ENCODE results near the gene OR4X1.
"Not testable (repeated sequence)": the region's sequence is repeated elsewhere in the genome, so short reads cannot be mapped to it uniquely, and the experiment has no call there.

OR4X1 gene, protein sequence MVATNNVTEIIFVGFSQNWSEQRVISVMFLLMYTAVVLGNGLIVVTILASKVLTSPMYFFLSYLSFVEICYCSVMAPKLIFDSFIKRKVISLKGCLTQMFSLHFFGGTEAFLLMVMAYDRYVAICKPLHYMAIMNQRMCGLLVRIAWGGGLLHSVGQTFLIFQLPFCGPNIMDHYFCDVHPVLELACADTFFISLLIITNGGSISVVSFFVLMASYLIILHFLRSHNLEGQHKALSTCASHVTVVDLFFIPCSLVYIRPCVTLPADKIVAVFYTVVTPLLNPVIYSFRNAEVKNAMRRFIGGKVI

DNA sequence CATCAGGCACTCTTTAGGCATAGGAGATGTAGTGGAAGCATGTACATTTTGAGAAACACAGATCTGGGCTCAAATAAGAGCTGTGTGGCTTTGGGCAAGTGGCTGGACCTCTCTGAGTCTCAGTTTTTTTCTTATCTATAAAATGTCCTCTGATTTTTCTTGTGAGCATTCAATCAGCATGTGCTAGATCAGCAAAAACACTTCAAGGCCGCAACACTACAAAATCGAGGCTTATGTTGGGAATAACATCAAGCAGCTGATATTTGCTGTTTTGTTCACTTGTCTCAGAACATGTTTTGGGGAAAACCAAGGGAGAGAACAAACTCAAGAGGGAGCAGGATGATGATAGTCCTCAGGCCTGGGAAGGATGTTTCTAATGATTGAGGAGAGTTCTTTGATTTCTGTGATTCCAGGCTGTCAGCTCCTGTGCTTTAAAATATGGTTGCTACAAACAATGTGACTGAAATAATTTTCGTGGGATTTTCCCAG is at the start of gene OR4X1:
Gene OR4X1, plus strand, starts transcription at position 439 of the 489 bp plus-strand sequence. Its CDS starts 0 bp downstream, at position 439.
- DNase-seq (ENCODE audit: low spot score): no peak

DNA sequence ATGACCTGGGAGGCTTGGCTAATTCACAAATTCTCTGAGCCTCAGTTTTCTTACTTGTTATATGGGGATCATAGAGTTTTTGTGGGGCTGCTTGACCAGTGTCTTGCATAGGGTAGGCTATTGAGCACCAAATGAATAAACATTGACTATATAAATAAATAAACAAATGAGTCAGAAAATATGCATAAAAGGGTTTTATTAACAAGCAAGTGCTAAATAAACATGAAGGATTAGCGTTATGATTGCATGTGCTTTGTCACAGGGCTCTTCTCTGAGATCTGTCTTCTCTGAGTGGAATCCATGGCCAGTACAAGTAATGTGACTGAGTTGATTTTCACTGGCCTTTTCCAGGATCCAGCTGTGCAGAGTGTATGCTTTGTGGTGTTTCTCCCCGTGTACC is 47.2 kb upstream of the OR4X1 start, which contains the start of gene OR4B1:
Gene OR4B1, plus strand, starts transcription at position 301 of the 400 bp plus-strand sequence. Its CDS starts 0 bp downstream, at position 301.
- no peak for DNase-seq (ENCODE audit: low spot score)

DNA sequence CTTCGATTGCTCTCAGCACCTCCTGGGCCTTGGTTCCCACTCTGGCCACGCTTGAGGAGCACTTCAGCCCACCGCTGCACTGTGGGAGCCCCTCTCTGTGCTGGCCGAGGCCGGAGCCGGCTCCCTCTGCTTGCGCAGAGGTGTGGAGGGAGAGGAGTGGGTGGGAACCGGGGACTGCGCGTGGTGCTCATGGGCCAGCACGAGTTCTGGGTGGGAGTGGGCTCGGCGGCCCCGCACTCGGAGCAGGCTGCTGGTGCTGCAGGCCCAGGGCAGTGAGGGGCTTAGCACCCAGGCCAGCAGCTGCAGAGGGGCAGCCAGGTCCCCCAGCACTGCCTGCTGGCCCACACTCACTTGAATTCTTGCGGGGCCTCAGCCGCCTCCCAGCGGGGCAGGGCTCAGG is 34.9 kb upstream of the OR4X1 start:
- DNase-seq (ENCODE audit: low spot score): no peak

DNA sequence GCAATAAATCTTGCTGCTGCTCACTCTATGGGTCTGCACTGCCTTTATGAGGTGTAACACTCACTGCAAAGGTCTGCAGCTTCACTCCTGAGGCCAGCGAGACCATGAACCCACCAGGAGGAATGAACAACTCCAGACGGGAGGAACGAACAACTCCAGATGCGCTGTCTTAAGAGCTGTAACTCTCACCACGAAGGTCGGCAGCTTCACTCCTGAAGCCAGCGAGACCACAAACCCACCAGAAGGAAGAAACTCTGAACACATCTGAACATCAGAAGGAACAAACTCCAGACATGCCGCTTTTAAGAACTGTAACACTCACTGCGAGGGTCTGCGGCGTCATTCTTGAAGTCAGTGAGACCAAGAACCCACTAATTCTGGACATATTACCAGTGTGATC is 33.6 kb upstream of the OR4X1 start:
- DNase-seq (ENCODE audit: low spot score): not testable (repeated sequence)

DNA sequence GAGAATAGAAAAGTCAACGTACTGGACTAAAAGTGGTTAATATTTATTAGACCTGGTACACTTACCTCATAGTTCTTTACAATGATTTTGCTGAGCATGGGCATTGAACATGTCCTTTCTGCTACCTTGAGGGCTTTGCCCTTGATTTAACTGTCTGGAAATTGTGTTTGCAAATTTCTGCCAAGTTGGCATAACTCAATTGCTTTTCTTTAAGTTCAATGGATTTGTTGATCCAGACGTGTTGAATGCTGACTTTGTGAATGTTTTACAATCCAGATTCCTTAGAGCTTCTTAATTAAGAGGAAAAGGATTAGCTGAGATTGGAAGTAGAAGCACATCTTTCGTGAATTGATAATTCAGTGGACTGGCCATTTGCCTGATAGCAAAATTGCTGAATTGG is 25.9 kb upstream of the OR4X1 start:
- no peak for DNase-seq (ENCODE audit: low spot score)

DNA sequence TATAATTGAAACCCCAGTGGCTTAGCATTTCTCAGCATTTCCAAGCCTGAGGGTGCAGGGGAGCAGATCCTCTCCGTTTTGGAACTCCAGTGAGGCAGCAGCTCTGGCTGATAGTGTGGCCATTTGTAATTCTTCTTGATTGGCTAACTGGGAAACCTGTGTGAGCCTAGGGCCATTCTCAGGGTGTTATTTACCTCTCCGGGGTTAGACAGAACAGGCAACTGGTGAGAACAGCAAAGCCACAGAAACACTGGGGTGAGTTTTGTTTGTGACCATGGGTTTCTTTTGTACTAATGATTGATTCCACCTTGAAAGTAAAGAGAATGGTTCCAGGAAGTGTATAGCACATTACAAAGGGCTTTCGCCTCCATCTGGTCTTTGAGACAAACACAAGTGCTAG is 21.2 kb upstream of the OR4X1 start:
- DNase-seq (ENCODE audit: low spot score): no peak

DNA sequence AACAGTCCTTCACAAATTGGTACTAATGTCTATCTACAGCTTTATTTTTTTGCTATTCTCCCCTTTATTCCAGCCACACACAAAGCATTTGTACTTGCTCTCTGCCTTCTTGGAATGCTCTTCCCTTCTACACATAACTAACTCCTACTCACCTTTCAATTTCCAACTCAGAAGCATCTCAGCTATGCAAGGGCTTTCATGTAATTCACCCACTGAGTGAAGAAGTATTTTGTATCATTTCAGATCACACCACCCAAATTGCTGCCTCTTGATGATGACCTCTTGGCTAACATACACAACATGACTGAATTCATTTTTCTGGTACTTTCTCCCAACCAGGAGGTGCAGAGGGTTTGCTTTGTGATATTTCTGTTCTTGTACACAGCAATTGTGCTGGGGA is 18.9 kb upstream of the OR4X1 start, which contains the start of gene OR4X2:
Gene OR4X2, plus strand, starts transcription at position 301 of the 400 bp plus-strand sequence. Its CDS starts 0 bp downstream, at position 301.
- no peak for DNase-seq (ENCODE audit: low spot score)

DNA sequence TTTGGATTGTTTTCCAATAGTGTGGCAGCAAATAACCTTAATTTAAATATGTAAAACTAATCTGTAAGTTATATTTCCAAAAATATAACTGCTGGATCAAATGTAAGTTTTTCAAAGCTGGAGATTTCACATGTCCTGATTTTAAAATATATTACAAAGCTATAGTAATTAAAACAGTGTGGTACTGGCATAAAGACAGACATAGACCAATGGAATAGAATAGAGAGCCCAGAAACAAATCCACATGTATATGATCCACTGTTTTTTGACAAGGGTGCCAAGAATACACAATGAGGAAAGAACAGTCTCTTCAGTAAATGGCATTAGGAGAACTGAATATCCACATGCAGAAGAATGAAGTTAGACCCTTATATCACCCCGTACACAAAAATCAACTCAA is 14.8 kb upstream of the OR4X1 start:
- no peak for DNase-seq (ENCODE audit: low spot score)

DNA sequence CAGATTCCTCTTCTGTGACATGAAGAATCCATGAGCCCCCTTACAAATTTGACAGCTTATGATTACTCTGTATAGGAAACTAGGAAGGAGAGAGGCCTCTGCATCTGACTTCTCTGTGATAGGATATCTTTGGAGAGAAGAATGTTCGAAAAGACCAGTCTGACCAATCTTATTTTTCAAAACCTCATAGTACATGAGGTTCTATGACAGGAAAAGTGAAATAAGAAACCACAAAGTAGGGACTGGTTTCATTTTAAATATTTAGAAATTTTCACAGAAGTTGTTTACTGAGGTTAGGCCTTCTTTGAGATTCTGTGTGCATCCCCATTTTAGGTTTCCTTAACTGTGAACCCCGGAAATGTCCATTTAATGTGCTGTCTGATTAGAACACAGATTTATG is 2.1 kb upstream of the OR4X1 start:
- DNase-seq (ENCODE audit: low spot score): no peak

DNA sequence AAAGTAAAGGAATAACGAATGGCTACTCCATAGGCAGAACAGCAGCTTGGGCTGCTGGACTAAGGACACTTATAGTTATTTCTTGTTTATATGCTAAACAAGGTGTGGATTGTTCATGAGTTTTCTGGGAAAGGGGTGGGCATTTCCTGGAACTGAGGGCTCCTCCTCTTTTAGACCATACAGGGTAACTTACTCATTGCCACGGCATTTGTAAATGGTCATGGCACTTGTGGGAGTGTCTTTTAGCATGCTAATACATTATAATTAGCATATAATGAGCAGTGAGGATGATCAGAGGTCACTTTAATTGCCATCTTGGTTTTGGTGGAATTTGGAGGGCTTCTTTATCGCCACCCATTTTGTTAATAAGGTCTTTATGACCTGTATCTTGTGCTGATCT is 7.0 kb downstream of the OR4X1 start:
- no peak for DNase-seq (ENCODE audit: low spot score)

DNA sequence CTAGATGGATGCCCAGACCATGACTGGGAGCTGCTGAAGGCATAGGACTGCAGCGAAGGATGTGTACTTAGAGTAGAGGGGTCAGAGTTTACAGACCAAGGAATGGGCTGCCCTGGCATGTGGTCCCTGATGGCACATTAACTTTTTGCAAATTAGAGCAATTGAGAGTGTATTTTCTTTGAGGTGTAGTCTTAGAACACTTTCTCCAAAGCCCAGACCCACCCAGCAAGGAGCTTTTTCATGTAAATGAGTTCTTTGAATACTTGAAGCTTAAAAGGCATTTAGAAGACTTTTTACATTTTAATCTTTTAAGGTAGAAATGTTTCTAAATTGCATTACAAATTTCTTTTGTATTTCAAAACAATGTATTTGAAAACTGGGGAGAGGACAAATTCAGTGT is 8.9 kb downstream of the OR4X1 start:
- no peak for DNase-seq (ENCODE audit: low spot score)

DNA sequence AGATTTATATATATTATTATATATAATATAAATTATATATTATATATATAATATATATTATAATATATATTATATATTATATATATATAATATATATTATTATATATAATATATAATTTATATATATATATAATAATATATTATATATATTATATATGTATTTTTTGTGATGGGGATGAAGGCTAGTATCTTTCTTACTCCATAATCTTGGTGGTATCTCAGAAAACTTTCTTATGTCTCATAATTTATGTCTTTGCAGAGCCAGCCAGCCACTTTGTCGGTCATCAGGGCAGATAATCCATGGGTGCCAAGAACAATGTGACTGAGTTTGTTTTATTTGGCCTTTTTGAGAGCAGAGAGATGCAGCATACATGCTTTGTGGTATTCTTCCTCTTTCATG is 42.3 kb downstream of the OR4X1 start, which contains the start of gene OR4S1:
Gene OR4S1, plus strand, starts transcription at position 301 of the 400 bp plus-strand sequence. Its CDS starts 0 bp downstream, at position 301.
- no peak for DNase-seq (ENCODE audit: low spot score)

DNA sequence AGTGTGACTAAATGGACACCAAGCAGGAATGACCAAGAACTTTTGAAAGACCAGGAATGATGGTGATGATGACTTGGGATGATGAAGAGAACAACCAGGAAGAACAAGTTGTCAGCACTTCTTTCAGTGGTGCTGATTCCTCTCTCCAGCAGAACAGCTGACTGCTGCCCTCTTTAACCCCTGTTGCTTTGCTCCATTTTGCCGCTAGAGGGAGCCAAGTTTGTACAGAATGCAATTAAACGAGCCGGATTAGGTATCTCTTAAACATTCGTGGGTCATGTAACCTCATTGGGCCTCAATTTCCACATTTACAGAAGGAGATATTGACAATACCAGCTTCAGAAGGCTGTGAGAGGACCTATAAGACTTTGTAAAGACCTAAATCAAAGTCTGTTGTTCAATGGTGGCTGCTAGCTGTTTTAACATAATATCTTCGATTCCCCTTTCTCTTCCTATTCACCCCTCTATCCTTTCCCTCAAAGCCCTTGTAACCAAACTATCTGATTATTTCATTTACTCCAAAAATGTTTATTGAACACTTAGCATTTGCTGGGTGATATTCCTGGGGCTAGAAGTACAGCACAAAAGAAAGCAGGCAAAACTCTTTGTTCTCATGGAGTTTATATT is 44.2 kb downstream of the OR4X1 start:
- DNase-seq (ENCODE audit: low spot score): peak; percentile 46

DNA sequence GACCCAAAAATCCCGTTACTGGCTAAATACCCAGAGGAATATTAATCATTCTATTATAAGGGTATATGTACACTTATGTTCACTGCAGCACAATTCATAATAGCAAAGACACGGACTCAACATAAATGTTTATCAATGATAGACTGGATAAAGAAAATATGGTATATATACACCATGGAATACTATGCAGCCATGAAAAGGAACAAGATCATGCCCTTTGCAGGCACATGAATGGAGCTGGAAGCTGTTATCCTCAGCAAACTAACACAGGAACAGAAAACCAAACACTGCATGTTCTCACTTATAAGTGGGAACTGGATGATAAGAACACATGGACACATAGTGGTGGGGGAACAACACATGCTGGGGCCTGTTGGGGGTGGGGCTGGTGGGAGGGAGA is 49.9 kb downstream of the OR4X1 start:
- not testable (repeated sequence) for DNase-seq (ENCODE audit: low spot score)
